ENCODE measurements around the gene ETF1.
A peak's percentile ranks its signal among the peaks of the same experiment; 100 is the strongest.

Gene ETF1

DNA sequence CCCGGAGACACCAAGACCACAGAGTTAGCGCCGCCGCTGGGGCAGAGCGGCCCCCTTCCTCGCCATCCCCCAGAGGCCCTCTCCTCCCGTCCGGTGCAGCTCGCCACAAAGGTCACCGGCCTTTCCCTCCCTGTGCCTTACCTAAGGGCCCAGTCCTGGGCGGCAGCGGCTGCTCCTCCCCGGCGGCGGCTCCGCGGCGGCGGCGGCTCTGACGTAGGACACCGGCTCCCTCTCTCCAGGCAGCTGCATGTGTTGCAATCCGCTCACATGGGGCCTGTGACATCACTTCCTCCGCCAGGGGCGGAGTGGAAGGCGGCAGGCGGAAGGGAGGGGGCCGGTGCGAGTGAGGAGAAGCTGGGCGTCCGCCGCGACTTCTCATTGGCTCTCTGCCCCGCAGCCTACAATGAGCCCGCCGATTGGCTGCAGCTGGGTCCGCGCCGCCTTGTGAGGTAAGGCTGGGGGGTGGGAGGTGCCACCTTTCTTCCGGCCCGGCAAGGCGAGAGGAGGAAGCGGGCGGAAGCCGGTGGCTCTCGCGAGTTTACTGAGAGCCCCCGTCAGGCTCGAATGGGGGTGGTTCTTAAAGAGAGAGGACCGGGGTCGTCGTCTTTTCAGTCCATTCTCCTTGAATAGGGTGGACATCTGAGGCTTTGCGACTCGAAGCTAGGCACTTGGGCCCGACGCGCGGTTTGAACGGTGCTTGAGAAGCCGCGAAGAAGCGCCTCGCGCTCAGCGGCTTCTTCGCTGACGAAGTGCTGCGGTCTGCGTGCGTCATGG is at the start of gene ETF1:
Gene ETF1 (minus strand): TSS at position 281 of the 774 bp plus-strand sequence. CDS start 318 bp downstream, outside the sequence.
- TF ChIP-seq, protein P1, sequence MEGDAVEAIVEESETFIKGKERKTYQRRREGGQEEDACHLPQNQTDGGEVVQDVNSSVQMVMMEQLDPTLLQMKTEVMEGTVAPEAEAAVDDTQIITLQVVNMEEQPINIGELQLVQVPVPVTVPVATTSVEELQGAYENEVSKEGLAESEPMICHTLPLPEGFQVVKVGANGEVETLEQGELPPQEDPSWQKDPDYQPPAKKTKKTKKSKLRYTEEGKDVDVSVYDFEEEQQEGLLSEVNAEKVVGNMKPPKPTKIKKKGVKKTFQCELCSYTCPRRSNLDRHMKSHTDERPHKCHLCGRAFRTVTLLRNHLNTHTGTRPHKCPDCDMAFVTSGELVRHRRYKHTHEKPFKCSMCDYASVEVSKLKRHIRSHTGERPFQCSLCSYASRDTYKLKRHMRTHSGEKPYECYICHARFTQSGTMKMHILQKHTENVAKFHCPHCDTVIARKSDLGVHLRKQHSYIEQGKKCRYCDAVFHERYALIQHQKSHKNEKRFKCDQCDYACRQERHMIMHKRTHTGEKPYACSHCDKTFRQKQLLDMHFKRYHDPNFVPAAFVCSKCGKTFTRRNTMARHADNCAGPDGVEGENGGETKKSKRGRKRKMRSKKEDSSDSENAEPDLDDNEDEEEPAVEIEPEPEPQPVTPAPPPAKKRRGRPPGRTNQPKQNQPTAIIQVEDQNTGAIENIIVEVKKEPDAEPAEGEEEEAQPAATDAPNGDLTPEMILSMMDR (IDR thresholded peaks at IDR 0.05; ENCODE audit: low read depth, low read length), result no peak
- peak; percentile 100 for DNase-seq (ENCODE audit: extremely low read depth, low read depth)

DNA sequence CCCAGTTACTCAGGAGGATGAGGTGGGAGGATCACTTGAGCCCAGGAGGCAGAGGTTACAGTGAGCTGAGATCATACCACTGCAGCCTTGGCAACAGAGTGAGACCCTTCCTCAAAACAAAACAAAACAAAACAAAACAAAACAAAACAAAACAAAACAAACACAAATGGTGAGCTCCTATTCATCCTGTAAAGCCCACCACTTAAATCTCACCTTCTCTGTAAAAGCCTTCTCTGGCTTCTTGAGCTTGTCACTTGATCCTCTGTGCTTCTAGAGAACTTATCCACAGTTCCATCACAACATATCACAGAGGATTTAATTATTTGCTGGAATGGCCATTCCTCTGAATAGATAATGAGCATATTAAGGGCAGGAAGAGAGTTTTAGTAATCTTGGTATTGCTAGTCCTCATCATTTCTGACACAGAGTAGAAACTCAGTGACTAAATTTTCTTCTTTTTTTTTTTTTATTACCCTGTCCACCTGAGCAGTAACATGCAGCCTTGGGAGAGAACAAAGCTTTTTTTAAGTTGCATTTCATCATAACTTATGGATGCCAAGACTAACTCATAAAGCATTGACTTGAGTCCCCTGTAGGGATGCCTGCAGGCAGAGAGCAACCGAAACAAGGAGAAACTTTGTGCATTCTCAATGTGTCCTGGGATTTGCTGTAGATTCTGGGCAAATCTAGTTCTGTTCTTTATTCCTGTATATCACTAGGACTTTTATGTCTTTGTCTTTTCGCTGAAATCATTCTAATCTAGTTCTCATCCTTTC is 45.2 kb upstream of the ETF1 start:
- DNase-seq (ENCODE audit: extremely low read depth, low read depth), result no peak
- TF ChIP-seq, protein P1 (IDR thresholded peaks at IDR 0.05; ENCODE audit: low read depth, low read length), result no peak

DNA sequence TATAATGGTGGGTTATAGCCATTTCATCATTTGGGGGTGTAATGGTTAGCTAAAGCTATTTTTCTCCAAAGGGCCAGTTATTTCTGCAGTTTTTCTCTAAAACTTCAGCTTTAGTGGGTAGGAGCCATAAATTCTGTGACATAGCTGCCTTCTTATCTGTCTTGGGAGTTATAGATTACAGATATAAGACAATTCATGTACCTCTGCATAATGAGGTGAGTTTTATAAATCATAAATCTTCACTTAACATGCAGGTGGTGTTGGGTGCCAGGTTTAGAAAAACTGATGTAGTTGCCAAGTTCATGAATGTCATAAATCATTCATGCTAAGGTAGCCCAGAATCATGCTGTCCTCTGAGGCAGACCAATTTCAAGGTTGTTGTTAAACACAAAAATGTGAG is 42.1 kb upstream of the ETF1 start:
- no peak for DNase-seq (ENCODE audit: extremely low read depth, low read depth)
- TF ChIP-seq, protein P1 (IDR thresholded peaks at IDR 0.05; ENCODE audit: low read depth, low read length), result no peak

DNA sequence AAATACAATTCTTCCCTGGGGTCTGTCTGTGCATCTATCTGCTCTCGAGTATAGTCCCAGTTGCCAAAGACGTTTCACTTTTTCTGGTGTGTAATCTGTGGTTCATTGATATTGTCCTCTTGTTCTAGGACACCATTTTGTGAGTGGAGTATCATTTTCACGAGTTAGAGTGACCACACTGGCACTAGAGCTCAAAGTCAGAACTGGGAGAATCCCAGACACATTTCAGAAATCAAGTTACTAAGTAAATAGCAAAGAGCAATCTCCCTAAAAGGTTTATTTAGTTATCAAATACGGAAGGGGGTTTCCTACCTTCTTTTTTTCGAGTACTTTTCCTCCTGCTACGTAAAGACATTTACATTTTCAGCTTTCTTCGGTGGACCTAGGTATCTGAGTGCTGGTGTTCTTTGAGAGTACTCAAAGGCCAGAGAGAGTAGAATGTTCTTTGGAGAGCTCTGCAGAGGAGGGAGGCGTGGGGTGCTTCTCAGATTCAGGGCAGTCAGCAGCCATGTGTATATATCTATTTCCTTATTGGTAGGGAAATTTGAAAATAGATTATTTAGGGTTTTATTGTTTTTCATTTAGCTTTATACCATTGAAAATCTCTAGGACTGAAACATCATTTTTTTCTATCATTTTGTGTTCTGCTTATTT is 41.1 kb upstream of the ETF1 start:
- no peak for DNase-seq (ENCODE audit: extremely low read depth, low read depth)
- TF ChIP-seq, protein P1 (IDR thresholded peaks at IDR 0.05; ENCODE audit: low read depth, low read length), result no peak

DNA sequence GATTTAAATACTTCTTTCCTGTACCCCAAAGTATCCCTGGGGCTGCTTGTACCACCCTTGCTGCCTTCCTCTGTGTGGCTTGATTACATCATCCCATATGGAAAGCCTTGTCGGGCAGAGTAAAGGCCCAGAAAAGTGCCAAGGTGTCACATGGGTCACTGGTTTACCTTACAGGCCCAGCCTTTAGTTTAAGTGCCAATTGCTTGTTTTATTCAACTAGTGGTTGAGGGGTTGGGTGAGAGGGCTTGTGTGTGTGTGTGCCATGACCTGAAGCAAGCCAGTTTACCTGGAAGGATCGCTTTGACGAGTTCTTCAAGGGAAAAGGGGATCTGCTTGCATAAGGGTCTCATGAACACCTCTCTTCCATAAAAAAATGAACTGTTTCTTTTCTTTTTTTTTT is 39.9 kb upstream of the ETF1 start:
- TF ChIP-seq, protein P1 (IDR thresholded peaks at IDR 0.05; ENCODE audit: low read depth, low read length), result no peak

DNA sequence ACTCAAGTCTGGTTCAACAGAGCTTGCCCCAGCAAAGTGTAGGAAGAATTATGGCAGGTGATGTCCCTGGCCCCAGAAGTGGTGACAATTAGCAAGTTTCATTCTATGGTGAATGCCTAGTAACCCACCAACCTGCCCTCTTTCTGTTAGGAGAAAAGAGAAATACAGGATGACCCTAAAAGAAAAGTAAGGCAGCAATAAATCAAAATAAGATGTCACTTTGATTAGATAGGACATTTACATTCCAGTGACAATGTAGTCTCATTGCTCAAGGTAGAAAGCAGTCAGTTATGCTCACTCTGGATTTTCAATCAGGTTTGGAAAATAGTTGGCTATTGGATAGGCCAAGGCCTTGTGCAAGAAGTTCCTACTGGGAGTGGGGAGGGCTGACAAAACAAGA is 37.7 kb upstream of the ETF1 start:
- TF ChIP-seq, protein P1 (IDR thresholded peaks at IDR 0.05; ENCODE audit: low read depth, low read length), result no peak
- no peak for DNase-seq (ENCODE audit: extremely low read depth, low read depth)

More for the DNA sequence above, 39.9 kb upstream of the ETF1 start:
- no peak for DNase-seq (ENCODE audit: extremely low read depth, low read depth)
